GM12874 (cell line): ENCODE measurements around the gene SMARCD3.

Source experiments
- TF ChIP-seq, protein P1 (sequence below): IDR thresholded peaks from 2 replicates; pipeline ENCODE4 v1.5.1; 2011; ENCODE audit warnings: low read depth, mild to moderate bottlenecking, control low read depth, low read length, moderate library complexity; ENCODE audit not compliant: insufficient read depth

SMARCD3 gene

DNA sequence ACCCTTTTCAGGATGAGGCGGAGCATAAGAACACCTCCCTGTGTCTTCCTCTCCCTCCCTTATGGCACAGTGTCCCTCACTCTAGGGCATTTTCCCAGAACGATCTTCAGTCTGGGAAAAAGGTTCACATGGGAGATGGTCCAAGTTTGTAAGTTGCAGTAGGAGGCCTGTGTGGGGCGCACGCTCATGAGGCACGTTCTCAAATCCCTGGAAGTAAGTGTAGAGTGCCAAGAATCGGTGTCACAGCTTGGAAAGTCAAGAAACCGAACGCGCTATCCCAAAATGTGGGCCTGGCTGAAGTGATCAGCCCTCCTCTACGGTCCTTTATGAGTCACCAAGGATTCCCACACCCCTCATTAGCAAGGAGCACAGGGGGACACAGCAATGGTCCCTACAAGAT is 23.9 kb upstream of the SMARCD3 start:
- TF ChIP-seq, protein P1, sequence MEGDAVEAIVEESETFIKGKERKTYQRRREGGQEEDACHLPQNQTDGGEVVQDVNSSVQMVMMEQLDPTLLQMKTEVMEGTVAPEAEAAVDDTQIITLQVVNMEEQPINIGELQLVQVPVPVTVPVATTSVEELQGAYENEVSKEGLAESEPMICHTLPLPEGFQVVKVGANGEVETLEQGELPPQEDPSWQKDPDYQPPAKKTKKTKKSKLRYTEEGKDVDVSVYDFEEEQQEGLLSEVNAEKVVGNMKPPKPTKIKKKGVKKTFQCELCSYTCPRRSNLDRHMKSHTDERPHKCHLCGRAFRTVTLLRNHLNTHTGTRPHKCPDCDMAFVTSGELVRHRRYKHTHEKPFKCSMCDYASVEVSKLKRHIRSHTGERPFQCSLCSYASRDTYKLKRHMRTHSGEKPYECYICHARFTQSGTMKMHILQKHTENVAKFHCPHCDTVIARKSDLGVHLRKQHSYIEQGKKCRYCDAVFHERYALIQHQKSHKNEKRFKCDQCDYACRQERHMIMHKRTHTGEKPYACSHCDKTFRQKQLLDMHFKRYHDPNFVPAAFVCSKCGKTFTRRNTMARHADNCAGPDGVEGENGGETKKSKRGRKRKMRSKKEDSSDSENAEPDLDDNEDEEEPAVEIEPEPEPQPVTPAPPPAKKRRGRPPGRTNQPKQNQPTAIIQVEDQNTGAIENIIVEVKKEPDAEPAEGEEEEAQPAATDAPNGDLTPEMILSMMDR, result no peak

DNA sequence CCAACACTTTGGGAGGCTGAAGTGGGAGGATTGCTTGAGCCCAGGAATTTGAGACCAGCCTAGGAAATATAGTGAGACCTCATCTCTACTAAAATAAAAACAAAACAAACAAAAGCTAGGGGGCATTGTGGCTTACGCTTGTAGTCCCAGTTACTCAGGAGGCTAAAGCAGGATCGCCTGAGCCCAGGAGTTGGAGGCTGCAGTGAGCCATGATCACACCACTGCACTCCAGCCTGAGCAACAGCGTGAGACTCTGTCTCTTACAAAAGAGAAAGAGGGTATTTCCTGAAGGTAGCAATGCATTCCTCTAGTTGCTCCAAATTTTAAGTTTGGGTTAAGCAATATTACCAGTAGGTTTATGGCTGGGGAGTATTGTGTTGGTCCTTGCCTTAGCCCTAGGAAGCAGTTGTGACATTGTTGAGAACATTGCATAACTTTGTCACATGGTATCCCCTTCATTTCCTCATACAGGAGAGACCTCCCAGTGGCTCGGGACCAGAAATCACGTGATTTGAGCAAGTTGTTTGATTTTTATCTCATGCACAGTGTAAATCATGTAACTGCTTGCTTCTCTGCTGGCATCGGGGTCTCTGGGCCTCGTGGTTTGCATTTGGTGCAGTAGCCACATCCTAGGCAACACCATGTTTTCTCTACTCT is 23.3 kb upstream of the SMARCD3 start:
- TF ChIP-seq, protein P1, result no peak

- TF ChIP-seq, protein P1, result no peak
Measured at GRCh38 chr7:151269511-151269910, 21.0 kb upstream of the SMARCD3 start.

- TF ChIP-seq, protein P1, result no peak
Measured at GRCh38 chr7:151265351-151265931, 16.9 kb upstream of the SMARCD3 start.

- TF ChIP-seq, protein P1, result no peak
Measured at GRCh38 chr7:151264615-151265014, 16.1 kb upstream of the SMARCD3 start.

DNA sequence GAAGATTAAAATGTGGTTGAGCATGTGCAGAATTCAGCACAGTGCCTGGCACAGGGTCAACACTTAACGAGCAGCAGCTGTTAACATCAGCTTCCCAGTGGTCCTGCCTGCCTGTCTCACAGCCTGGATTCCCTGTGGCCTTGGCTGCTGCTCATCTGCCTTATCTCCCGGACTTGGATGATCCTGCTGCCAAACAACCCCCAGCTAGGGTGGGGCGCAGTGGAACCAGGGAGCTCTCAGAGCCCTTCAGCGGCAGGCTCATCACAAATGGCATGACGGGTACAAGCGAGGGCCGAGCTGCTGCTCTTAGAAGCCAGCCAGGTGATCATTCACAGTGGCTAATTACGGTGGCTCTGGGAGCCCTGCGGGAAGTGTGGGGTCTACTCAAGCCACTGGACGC is 13.0 kb upstream of the SMARCD3 start:
- TF ChIP-seq, protein P1, result no peak

DNA sequence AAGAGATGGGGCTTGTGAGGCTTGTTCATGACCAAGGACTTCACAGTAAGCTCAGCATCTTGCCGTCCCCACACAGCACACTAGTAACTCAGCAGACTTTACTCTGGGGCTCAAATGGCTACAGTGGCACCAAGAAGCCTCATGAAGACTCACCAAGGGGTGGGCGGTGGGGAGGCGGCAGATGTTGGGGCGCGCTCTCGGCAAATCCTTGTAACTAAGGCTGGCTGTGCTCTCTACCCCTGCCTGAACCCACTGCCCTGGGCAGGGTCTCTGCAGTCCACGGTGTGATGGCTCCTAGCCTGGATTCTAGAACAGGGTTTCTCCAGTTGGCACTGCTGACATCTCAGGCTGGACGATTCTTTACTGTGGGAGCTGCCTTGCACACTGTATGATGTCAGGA is 12.4 kb upstream of the SMARCD3 start:
- TF ChIP-seq, protein P1, result no peak
